ENCODE measurements around the gene HIGD1B. TPM values are rescaled to one million over a fixed set of nuclear protein-coding genes. Genes with fewer than 3 reads are reported as not detected.
A peak's percentile ranks its signal among the peaks of the same experiment; 100 is the strongest.
"Not testable (repeated sequence)": the region's sequence is repeated elsewhere in the genome, so short reads cannot be mapped to it uniquely, and the experiment has no call there.

Gene HIGD1B
- total RNA-seq, result 8.9 TPM

DNA sequence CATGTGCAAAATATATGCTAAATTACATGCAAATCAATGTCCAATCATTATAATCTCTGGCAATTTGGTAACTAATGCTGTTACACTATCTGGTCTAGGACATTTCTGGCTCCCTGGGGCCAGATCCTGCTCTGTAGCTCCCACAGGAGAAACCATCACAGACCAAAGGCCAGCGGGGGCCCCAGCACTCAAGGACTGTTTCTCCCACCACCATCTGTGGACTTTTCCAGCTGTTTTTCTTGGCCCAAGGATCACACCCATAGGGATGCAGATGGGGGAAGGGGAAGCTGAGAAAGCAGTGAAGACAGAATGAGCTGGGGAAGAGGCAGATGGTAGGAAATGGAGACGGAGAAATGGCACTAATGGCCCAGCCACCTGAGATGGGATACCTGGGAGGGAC lies at the start of gene HIGD1B:
HIGD1B (plus strand) TSS at position 298 of the 400 bp plus-strand sequence. CDS start 270 bp downstream, outside the sequence.
- H3K4me3 ChIP-seq (ENCODE audit: low read length in 3 of 3), result peak within 1 kb of the TSS; percentile 13 to 36 (median 16)
- H3K4me1 ChIP-seq (ENCODE audit: control insufficient read depth in 3 of 3, insufficient read depth in 3 of 3, low read length in 3 of 3), result peaks cover 4 to 8% (median 4%) of the 10 kb centered on the region in 3 donors
- no peaks in the 10 kb centered on the region for H3K9me3 ChIP-seq (ENCODE audit: control insufficient read depth in 3 of 3, low read length in 3 of 3)
- H3K27me3 ChIP-seq (ENCODE audit: control insufficient read depth in 3 of 3, insufficient read depth in 3 of 3, low read length in 3 of 3), result peaks cover 0 to 7% (median 0%) of the 10 kb centered on the region in 3 donors
- peak within 1 kb of the TSS in 1 of 3 donors; percentile 38 for H3K9ac ChIP-seq (ENCODE audit: low read depth in 1 of 3, low read length in 3 of 3)
- H3K27ac ChIP-seq (ENCODE audit: low read depth, low read length), result peak within 1 kb of the TSS; percentile 30
- H3K36me3 ChIP-seq (ENCODE audit: control insufficient read depth in 3 of 3, insufficient read depth in 3 of 3, low read length in 3 of 3), result peaks cover 16 to 23% (median 18%) of the 10 kb centered on the region in 3 donors

DNA sequence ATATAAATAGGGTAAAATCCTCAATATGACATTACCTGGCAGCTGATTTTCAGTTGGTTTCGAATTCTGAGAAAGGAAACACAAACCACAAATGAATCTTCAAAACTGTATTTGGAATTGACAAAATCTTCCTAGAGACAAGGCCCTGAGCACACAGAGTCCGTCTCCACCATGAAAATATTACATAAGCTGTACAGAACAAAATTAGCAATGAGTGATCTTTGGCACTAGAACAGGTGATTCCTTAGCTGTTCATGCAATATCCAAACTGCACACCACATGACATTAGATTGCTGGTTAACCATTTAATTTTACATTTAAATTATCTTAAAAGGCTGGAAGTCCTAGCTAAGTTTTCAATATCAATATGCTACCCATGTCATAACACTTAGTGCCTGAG lies 49.3 kb upstream of the HIGD1B start:
- Histone ChIP-seq H3K4me1 (ENCODE audit: control insufficient read depth in 3 of 3, insufficient read depth in 3 of 3, low read length in 3 of 3) (peaks cover 5 to 9% (median 8%) of the 10 kb centered on the region in 3 donors), H3K4me3 (ENCODE audit: low read length in 3 of 3) (no peak overlapping the region), H3K9me3 (ENCODE audit: control insufficient read depth in 3 of 3, low read length in 3 of 3) (no peaks in the 10 kb centered on the region), H3K9ac (ENCODE audit: low read depth in 1 of 3, low read length in 3 of 3) (no peak overlapping the region), H3K36me3 (ENCODE audit: control insufficient read depth in 3 of 3, insufficient read depth in 3 of 3, low read length in 3 of 3) (no peaks in the 10 kb centered on the region), H3K27me3 (ENCODE audit: control insufficient read depth in 3 of 3, insufficient read depth in 3 of 3, low read length in 3 of 3) (peaks cover 0 to 3% (median 0%) of the 10 kb centered on the region in 3 donors), H3K27ac (ENCODE audit: low read depth, low read length) (peak overlapping the region; percentile 36)

DNA sequence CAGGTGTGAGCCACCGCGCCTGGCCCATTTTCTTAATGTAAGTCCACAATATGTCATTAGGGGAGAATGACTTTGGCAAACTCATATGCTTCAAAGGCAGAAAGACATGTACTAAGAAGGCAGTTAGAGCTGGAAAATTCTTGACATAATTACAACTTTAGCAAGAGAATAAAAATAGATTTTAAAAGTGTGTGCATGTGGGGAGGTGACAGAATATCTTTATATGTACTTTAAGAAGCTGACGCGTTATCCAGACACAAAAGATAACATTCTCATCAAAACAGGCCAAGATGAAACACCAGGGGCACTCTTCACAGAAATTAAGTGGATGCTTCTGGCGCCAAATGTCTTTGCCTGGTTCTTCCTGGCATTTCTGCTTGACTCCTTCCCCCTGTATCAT lies 45.8 kb upstream of the HIGD1B start:
- Histone ChIP-seq H3K4me1 (ENCODE audit: control insufficient read depth in 3 of 3, insufficient read depth in 3 of 3, low read length in 3 of 3) (no peaks in the 10 kb centered on the region), H3K27ac (ENCODE audit: low read depth, low read length) (no peak overlapping the region), H3K36me3 (ENCODE audit: control insufficient read depth in 3 of 3, insufficient read depth in 3 of 3, low read length in 3 of 3) (no peaks in the 10 kb centered on the region)

DNA sequence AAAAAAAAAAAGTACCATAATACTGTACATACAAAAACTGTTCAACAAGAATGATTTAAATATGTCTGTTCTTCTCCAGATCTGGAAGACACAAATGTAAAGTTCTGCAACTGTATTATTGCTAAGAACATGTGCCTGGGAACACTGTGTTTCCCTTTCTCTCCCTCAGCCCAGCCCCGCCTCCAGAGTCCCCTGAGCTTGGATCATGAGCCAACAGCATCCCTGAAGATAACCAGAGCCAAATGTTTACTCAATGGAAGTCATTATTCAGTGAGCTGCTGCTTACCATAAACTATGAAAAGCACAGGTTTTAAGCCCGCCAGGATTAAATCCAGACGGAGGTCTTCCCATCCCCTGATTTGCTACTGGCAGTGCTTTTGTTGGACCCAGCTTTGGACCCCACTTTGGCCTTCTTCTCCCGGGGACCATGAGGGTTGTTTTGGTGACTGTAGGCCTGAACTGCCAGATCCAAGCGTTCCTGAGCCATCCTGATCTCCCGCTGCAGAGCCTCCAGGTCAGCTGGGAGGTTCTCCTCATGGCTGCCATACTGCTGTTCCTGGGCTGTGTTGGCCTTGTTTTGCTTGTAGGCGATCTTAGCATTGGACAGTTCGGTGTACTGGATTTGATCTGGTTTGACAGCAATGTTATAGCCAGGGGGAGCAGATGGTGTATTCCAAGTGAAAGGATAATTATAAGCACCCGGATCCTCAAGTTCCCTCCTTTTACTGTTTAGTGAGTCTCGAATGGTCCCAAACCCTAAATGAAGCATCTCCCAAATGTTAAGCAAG lies 43.2 kb upstream of the HIGD1B start:
- Histone ChIP-seq H3K27me3 (ENCODE audit: control insufficient read depth in 3 of 3, insufficient read depth in 3 of 3, low read length in 3 of 3) (peaks cover 0 to 2% (median 0%) of the 10 kb centered on the region in 3 donors), H3K9me3 (ENCODE audit: control insufficient read depth in 3 of 3, low read length in 3 of 3) (no peaks in the 10 kb centered on the region), H3K27ac (ENCODE audit: low read depth, low read length) (no peak overlapping the region), H3K4me1 (ENCODE audit: control insufficient read depth in 3 of 3, insufficient read depth in 3 of 3, low read length in 3 of 3) (no peaks in the 10 kb centered on the region), H3K36me3 (ENCODE audit: control insufficient read depth in 3 of 3, insufficient read depth in 3 of 3, low read length in 3 of 3) (no peaks in the 10 kb centered on the region), H3K9ac (ENCODE audit: low read depth in 1 of 3, low read length in 3 of 3) (no peak overlapping the region), H3K4me3 (ENCODE audit: low read length in 3 of 3) (no peak overlapping the region)

More for the DNA sequence above, 45.8 kb upstream of the HIGD1B start:
- H3K4me3 ChIP-seq (ENCODE audit: low read length in 3 of 3), result no peak overlapping the region
- no peaks in the 10 kb centered on the region for H3K9me3 ChIP-seq (ENCODE audit: control insufficient read depth in 3 of 3, low read length in 3 of 3)
- H3K9ac ChIP-seq (ENCODE audit: low read depth in 1 of 3, low read length in 3 of 3), result no peak overlapping the region
- H3K27me3 ChIP-seq (ENCODE audit: control insufficient read depth in 3 of 3, insufficient read depth in 3 of 3, low read length in 3 of 3), result peaks cover 0 to 5% (median 0%) of the 10 kb centered on the region in 3 donors

DNA sequence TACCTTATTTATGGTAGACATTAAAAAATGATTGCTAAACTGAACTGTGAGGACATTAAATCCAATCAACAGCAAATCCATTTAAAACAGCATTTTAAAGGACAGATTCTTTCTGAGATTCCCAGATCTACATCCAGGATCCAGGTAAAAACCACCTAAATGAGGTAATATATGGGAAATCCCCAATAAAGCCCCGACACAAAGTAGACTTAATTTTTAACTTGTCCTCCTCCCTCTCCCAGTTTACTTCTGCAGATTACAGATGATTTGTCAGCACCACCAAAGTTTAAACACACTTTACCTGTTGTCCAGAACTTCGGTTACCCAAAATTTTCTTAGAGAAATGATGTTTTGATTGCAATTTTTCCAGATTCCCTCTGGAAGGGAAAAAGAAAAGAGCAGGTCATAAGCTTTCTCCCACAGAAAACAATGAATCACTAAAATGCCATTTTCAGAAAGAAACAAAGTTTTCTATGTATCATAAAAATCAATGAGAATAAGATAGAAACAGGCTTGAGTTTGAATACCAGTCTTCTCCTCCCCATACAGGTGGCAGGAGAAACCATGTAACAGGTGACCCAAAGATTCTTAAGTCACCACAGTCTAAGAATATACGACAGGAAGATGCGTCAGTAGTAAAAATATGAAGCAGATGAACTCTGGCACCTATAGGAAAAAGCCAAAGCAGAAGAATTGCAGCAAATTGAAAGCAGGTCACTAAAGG lies 40.4 kb upstream of the HIGD1B start:
- Histone ChIP-seq H3K4me3 (ENCODE audit: low read length in 3 of 3) (no peak overlapping the region), H3K36me3 (ENCODE audit: control insufficient read depth in 3 of 3, insufficient read depth in 3 of 3, low read length in 3 of 3) (no peaks in the 10 kb centered on the region), H3K4me1 (ENCODE audit: control insufficient read depth in 3 of 3, insufficient read depth in 3 of 3, low read length in 3 of 3) (no peaks in the 10 kb centered on the region), H3K9me3 (ENCODE audit: control insufficient read depth in 3 of 3, low read length in 3 of 3) (no peaks in the 10 kb centered on the region), H3K9ac (ENCODE audit: low read depth in 1 of 3, low read length in 3 of 3) (no peak overlapping the region), H3K27ac (ENCODE audit: low read depth, low read length) (no peak overlapping the region), H3K27me3 (ENCODE audit: control insufficient read depth in 3 of 3, insufficient read depth in 3 of 3, low read length in 3 of 3) (peaks cover 0 to 4% (median 2%) of the 10 kb centered on the region in 3 donors)

DNA sequence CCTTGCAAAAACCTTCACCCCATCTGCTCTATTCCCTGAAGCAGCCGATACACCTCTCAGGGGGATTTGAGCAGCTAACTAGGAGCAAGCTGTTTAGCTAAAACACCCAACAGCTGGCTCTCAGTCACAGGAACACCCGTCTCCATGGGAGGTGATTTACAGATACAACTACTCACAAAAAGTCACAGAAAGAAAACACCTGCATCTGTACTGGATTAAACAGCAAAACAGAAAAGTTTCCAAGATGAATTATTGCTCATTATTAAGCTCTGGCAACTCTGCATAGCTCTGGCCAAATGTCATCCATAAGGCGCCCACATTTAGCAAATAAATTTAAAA lies 39.9 kb upstream of the HIGD1B start:
- no peak overlapping the region for H3K9ac ChIP-seq (ENCODE audit: low read depth in 1 of 3, low read length in 3 of 3)
- no peak overlapping the region for H3K4me3 ChIP-seq (ENCODE audit: low read length in 3 of 3)
- H3K4me1 ChIP-seq (ENCODE audit: control insufficient read depth in 3 of 3, insufficient read depth in 3 of 3, low read length in 3 of 3), result no peaks in the 10 kb centered on the region
- H3K9me3 ChIP-seq (ENCODE audit: control insufficient read depth in 3 of 3, low read length in 3 of 3), result no peaks in the 10 kb centered on the region
- H3K27me3 ChIP-seq (ENCODE audit: control insufficient read depth in 3 of 3, insufficient read depth in 3 of 3, low read length in 3 of 3), result peaks cover 0 to 4% (median 2%) of the 10 kb centered on the region in 3 donors
- H3K36me3 ChIP-seq (ENCODE audit: control insufficient read depth in 3 of 3, insufficient read depth in 3 of 3, low read length in 3 of 3), result no peaks in the 10 kb centered on the region
- no peak overlapping the region for H3K27ac ChIP-seq (ENCODE audit: low read depth, low read length)

DNA sequence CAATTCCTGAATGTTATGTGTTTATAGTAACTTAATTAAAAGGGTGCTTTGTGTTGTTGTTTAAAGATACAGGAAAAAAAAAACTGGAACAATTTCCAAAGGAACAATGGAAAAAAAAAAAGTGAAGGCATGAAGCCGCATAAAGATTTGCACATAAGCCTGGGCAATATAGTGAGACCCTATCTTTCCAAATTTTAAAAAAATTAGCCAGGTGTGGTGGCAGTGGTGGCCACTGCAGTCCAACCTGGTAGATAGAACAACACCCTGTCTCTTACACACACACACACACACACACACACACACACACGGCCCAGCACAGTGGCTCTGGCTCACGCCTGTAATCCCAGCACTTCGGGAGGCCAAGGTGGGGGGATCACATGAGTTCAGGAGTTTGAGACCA lies 39.5 kb upstream of the HIGD1B start:
- no peak overlapping the region for H3K27ac ChIP-seq (ENCODE audit: low read depth, low read length)
- H3K27me3 ChIP-seq (ENCODE audit: control insufficient read depth in 3 of 3, insufficient read depth in 3 of 3, low read length in 3 of 3), result peaks cover 0 to 4% (median 2%) of the 10 kb centered on the region in 3 donors
- H3K36me3 ChIP-seq (ENCODE audit: control insufficient read depth in 3 of 3, insufficient read depth in 3 of 3, low read length in 3 of 3), result no peaks in the 10 kb centered on the region
- H3K4me1 ChIP-seq (ENCODE audit: control insufficient read depth in 3 of 3, insufficient read depth in 3 of 3, low read length in 3 of 3), result no peaks in the 10 kb centered on the region
- no peak overlapping the region for H3K4me3 ChIP-seq (ENCODE audit: low read length in 3 of 3)
- no peak overlapping the region for H3K9ac ChIP-seq (ENCODE audit: low read depth in 1 of 3, low read length in 3 of 3)
- no peaks in the 10 kb centered on the region for H3K9me3 ChIP-seq (ENCODE audit: control insufficient read depth in 3 of 3, low read length in 3 of 3)

DNA sequence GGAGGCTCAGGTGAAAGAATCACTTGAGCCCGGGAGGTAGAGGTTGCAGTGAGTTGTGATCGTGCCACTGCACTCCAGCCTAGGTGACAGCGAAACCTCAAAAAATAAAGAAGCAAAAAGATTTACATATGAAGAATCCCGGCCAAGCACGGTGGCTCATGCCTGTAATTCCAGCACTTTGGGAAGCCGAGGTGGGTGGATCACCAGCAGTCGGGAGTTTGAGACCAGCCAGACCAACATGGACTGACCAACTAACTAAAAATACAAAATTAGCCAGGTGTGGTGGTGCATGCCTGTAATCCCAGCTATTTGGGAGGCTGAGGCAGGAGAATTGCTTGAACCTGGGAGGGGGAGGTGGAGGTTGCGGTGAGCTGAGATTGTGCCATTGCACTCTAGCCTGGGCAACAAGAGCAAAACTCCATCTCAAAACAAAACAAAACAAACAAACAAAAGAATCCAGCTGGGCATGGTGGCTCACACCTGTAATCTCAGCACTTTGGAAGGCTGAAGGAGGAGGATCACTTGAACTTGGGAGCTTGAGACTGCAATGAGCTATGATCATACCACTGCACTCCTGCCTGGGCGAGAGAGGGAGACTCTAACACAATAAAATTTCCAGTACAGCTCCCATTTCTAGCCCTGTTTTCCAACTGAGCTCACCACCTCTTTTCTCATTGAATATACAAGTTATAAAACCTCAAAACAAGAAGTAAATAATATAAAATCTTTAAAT lies 38.9 kb upstream of the HIGD1B start:
- not testable (repeated sequence) for H3K36me3 ChIP-seq (ENCODE audit: control insufficient read depth in 3 of 3, insufficient read depth in 3 of 3, low read length in 3 of 3); H3K4me3 ChIP-seq (ENCODE audit: low read length in 3 of 3); H3K4me1 ChIP-seq (ENCODE audit: control insufficient read depth in 3 of 3, insufficient read depth in 3 of 3, low read length in 3 of 3); H3K27me3 ChIP-seq (ENCODE audit: control insufficient read depth in 3 of 3, insufficient read depth in 3 of 3, low read length in 3 of 3); H3K9me3 ChIP-seq (ENCODE audit: control insufficient read depth in 3 of 3, low read length in 3 of 3); H3K9ac ChIP-seq (ENCODE audit: low read depth in 1 of 3, low read length in 3 of 3); H3K27ac ChIP-seq (ENCODE audit: low read depth, low read length)

DNA sequence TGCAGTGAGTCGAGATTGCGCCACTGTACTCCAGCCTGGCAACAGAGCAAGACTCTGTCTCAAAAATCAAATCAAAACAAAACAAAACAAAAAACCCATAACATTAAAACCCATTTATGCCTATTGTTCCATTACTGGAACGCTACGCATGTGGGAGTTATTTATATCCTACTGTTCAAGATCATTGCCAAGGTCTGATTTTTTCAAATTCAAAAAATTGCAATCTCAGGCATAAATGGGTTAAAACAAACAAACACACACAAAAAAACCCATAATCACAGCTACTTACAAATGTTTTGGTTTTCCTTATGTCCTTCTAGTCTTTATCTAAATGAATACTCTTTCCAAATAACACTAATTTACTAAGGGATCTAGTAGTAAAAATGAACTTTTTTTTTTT lies 35.4 kb upstream of the HIGD1B start:
- Histone ChIP-seq H3K36me3 (ENCODE audit: control insufficient read depth in 3 of 3, insufficient read depth in 3 of 3, low read length in 3 of 3) (no peaks in the 10 kb centered on the region), H3K9me3 (ENCODE audit: control insufficient read depth in 3 of 3, low read length in 3 of 3) (no peaks in the 10 kb centered on the region), H3K27ac (ENCODE audit: low read depth, low read length) (no peak overlapping the region), H3K27me3 (ENCODE audit: control insufficient read depth in 3 of 3, insufficient read depth in 3 of 3, low read length in 3 of 3) (peaks cover 0 to 4% (median 0%) of the 10 kb centered on the region in 3 donors), H3K4me3 (ENCODE audit: low read length in 3 of 3) (no peak overlapping the region), H3K9ac (ENCODE audit: low read depth in 1 of 3, low read length in 3 of 3) (no peak overlapping the region), H3K4me1 (ENCODE audit: control insufficient read depth in 3 of 3, insufficient read depth in 3 of 3, low read length in 3 of 3) (no peaks in the 10 kb centered on the region)

DNA sequence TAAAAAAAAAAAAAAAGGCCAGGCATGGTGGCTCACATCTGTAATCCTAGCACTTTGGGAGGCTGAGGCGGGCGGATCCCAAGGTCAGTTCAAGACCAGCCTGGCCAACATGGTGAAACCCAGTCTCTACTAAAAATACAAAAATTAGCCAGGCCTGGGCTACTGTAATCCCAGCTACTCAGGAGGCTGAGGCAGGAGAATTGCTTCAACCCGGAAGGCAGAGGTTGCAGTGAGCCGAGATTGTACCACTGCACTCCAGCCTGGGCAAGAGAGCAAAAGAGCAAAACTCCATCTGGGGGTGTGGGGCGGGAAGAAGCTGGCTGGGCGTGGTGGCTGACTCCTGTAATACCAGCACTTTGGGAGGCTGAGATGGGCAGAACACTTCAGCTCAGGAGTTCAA lies 29.2 kb upstream of the HIGD1B start:
- not testable (repeated sequence) for H3K27ac ChIP-seq (ENCODE audit: low read depth, low read length)

More for the DNA sequence above, 29.2 kb upstream of the HIGD1B start:
- not testable (repeated sequence) for H3K36me3 ChIP-seq (ENCODE audit: control insufficient read depth in 3 of 3, insufficient read depth in 3 of 3, low read length in 3 of 3); H3K9me3 ChIP-seq (ENCODE audit: control insufficient read depth in 3 of 3, low read length in 3 of 3); H3K27me3 ChIP-seq (ENCODE audit: control insufficient read depth in 3 of 3, insufficient read depth in 3 of 3, low read length in 3 of 3); H3K4me3 ChIP-seq (ENCODE audit: low read length in 3 of 3); H3K9ac ChIP-seq (ENCODE audit: low read depth in 1 of 3, low read length in 3 of 3); H3K4me1 ChIP-seq (ENCODE audit: control insufficient read depth in 3 of 3, insufficient read depth in 3 of 3, low read length in 3 of 3)
